HepG2 (cell line): ENCODE results near the gene BCL2L2. TPM values are rescaled to one million over a fixed set of nuclear protein-coding genes. Genes with fewer than 3 reads are reported as not detected.
A peak's percentile ranks its signal among the peaks of the same experiment; 100 is the strongest.

Experiments used
- DR1 ChIP-seq: sonication (generic); formaldehyde crosslinking; IDR thresholded peaks from 2 replicates; pipeline ENCODE4 v1.8.0; 2021; ENCODE audit warnings: mild to moderate bottlenecking, missing genetic modification reagents, inconsistent platforms
- FOXK2 ChIP-seq: fragments of 450-650 bp; IDR thresholded peaks from 2 replicates; pipeline ENCODE4 v1.6.1; 2016
- HNF1B ChIP-seq: sonication (generic); formaldehyde crosslinking; IDR thresholded peaks from 2 replicates; pipeline ENCODE4 v1.5.1; 2020; ENCODE audit warnings: mild to moderate bottlenecking, moderate library complexity, missing genetic modification reagents
- NFYB ChIP-seq: sonication (generic); formaldehyde crosslinking; IDR thresholded peaks from 2 replicates; pipeline ENCODE4 v1.4.0; 2020; ENCODE audit warnings: missing genetic modification reagents
- YEATS2 ChIP-seq: sonication (generic); formaldehyde crosslinking; IDR thresholded peaks from 2 replicates; pipeline ENCODE4 v1.4.0; 2020; ENCODE audit warnings: missing genetic modification reagents, borderline replicate concordance
- ZBTB26 ChIP-seq: IDR thresholded peaks from 2 replicates; pipeline ENCODE4 v1.6.1; 2016; ENCODE audit warnings: missing compliant biosample characterization, missing genetic modification reagents, borderline replicate concordance
- ZBTB34 ChIP-seq: sonication (generic); formaldehyde crosslinking; IDR thresholded peaks from 2 replicates; pipeline ENCODE4 v1.8.0; 2022; ENCODE audit warnings: mild to moderate bottlenecking, missing genetic modification reagents
- ZBTB4 ChIP-seq: sonication (generic); formaldehyde crosslinking; IDR thresholded peaks from 2 replicates; pipeline ENCODE4 v1.4.0; 2020; ENCODE audit warnings: missing genetic modification reagents, mild to moderate bottlenecking, borderline replicate concordance
- ZC3H4 ChIP-seq: sonication (generic); formaldehyde crosslinking; IDR thresholded peaks from 2 replicates; pipeline ENCODE4 v1.4.0; 2020; ENCODE audit warnings: missing genetic modification reagents, borderline replicate concordance
- ZMYM3 ChIP-seq: sonication (generic); formaldehyde crosslinking; IDR thresholded peaks from 2 replicates; pipeline ENCODE4 v1.5.1; 2020; ENCODE audit warnings: mild to moderate bottlenecking, missing genetic modification reagents
- ZNF124 ChIP-seq: sonication (generic); formaldehyde crosslinking; IDR thresholded peaks from 2 replicates; pipeline ENCODE4 v1.4.0; 2020; ENCODE audit warnings: missing genetic modification reagents
- ZNF142 ChIP-seq: sonication (generic); formaldehyde crosslinking; IDR thresholded peaks from 2 replicates; pipeline ENCODE4 v1.4.0; 2020; ENCODE audit warnings: missing genetic modification reagents
- ZNF34 ChIP-seq: sonication (generic); formaldehyde crosslinking; IDR thresholded peaks from 2 replicates; pipeline ENCODE4 v1.4.0; 2020; ENCODE audit warnings: mild to moderate bottlenecking, missing genetic modification reagents, borderline replicate concordance
- ZNF773 ChIP-seq: sonication (generic); formaldehyde crosslinking; IDR thresholded peaks from 2 replicates; pipeline ENCODE4 v1.4.0; 2020; ENCODE audit warnings: missing genetic modification reagents, borderline replicate concordance
- polyA plus RNA-seq, 8 experiments: library from polyadenylated mRNA; depleted of rRNA in 3 of 8; stranded (reverse) in 7 of 8; unstranded in 1 of 8; fragments of >200 nt; fragmentation: Illumina TruSeq in 4 of 8; extraction: Trizol in 4 of 8; gene quantifications; 2 replicates each; pipeline versions ENCODE4 v1.2.1 to v1.2.3, GENCODE V29; 2011 to 2016; ENCODE audit warnings: low read depth in 4 of 8, missing spikeins in 1 of 8, mixed read lengths in 1 of 8; ENCODE audit not compliant: insufficient read depth in 1 of 8
- total RNA-seq, 5 experiments: library from RNA; depleted of rRNA; stranded (reverse); fragments of >200 nt; fragmentation: Illumina TruSeq; extraction: Trizol; gene quantifications; 2 replicates each; pipeline ENCODE4 v1.2.3, GENCODE V29; 2016; ENCODE audit warnings: low read depth in 1 of 5

The BCL2L2 gene
- total and polyA plus RNA-seq, 2 of the 13 experiments (the other 11 are each of a cell fraction or from before 2014, with no cell fraction given): 28.1 to 49.8 TPM

GRCh38 chr14:23286020-23286901, 20.4 kb upstream of the BCL2L2 start, which contains the start of gene HOMEZ (continued):
- peak; percentile 89; the same call in 1 of the 2 replicates for TF ChIP-seq DR1 (CRISPR knock-in tag)
- 0 out of 2 replicates have a peak, but pooled peaks have one; percentile 26 for TF ChIP-seq ZBTB4
- TF ChIP-seq ZBTB34 (CRISPR knock-in tag): no peak
- peak; percentile 83 for TF ChIP-seq ZMYM3 (CRISPR knock-in tag)
- peak; percentile 48; the same call in 1 of the 2 replicates for TF ChIP-seq HNF1B (CRISPR knock-in tag)
- TF ChIP-seq ZNF142 (CRISPR knock-in tag): peak; percentile 73; the same call in 1 of the 2 replicates
- TF ChIP-seq YEATS2 (CRISPR knock-in tag): peak; percentile 81; the same call in 1 of the 2 replicates
- 0 out of 2 replicates have a peak, but pooled peaks have one; percentile 61 for TF ChIP-seq ZNF773 (CRISPR knock-in tag)
- TF ChIP-seq FOXK2: no peak
- peak; percentile 97; the same call in 1 of the 2 replicates for TF ChIP-seq ZNF34 (CRISPR knock-in tag)
- peak; percentile 100 for TF ChIP-seq NFYB
- TF ChIP-seq ZC3H4 (CRISPR knock-in tag): peak; percentile 88; the same call in 1 of the 2 replicates
- peak; percentile 68 for TF ChIP-seq ZNF124
- TF ChIP-seq ZBTB26 (CRISPR knock-in tag): peak; percentile 66
